H1 (cell line): Measurements from ENCODE around the gene CFAP20. TPM values are rescaled to one million over a fixed set of nuclear protein-coding genes. Genes with fewer than 3 reads are reported as not detected.

Source experiments
- CHD7 ChIP-seq: fragments of 300-600 bp; sonication (generic); IDR thresholded peaks from 2 replicates; pipeline ENCODE4 v1.7.1; 2012; ENCODE audit warnings: low read length, moderate library complexity, mild to moderate bottlenecking, inconsistent platforms; ENCODE audit not compliant: insufficient replicate concordance
- CREB1 ChIP-seq: IDR thresholded peaks from 2 replicates; pipeline ENCODE4 v1.6.1; 2012; ENCODE audit warnings: inconsistent platforms
- EGR1 ChIP-seq: IDR thresholded peaks from 2 replicates; pipeline ENCODE4 v1.6.1; 2011; ENCODE audit warnings: low read depth, low read length, borderline replicate concordance
- EP300 ChIP-seq, 2 experiments: IDR thresholded peaks; 1 replicate in 1 of 2; 2 replicates in 1 of 2; pipeline ENCODE4 v1.6.1; 2011 to 2012; ENCODE audit warnings: low read depth in 2 of 2, low read length in 2 of 2, mild to moderate bottlenecking in 2 of 2, borderline replicate concordance in 1 of 2, inconsistent platforms in 1 of 2, moderate library complexity in 1 of 2
- GTF2F1 ChIP-seq: IDR thresholded peaks from 2 replicates; pipeline ENCODE4 v1.6.1; 2012; ENCODE audit warnings: low read depth, low read length, improper control_type of control experiment, borderline replicate concordance
- HDAC6 ChIP-seq: IDR thresholded peaks from one replicate; pipeline ENCODE4 v1.7.1; 2012; ENCODE audit warnings: low read depth, mild to moderate bottlenecking, inconsistent platforms, low read length, moderate library complexity
- PHF8 ChIP-seq: fragments of 200-600 bp; sonication (generic); conservative IDR thresholded peaks from 2 replicates; pipeline ENCODE4 v1.7.1; 2012; ENCODE audit warnings: low read depth, mild to moderate bottlenecking, inconsistent platforms, low read length, moderate library complexity
- POU5F1 ChIP-seq: IDR thresholded peaks from 2 replicates; pipeline ENCODE4 v1.6.1; 2011; ENCODE audit warnings: low read depth, mild to moderate bottlenecking, low read length, moderate library complexity
- RAD21 ChIP-seq, 2 experiments: IDR thresholded peaks in 1 of 2; conservative IDR thresholded peaks in 1 of 2; 2 replicates each; pipeline ENCODE4 v1.6.1; 2011; ENCODE audit warnings: low read depth in 2 of 2, low read length in 2 of 2, improper control_type of control experiment in 1 of 2, inconsistent platforms in 1 of 2, mild to moderate bottlenecking in 1 of 2, moderate library complexity in 1 of 2
- RBBP5 ChIP-seq: IDR thresholded peaks from 2 replicates; pipeline ENCODE4 v1.7.1; 2012; ENCODE audit warnings: low read depth, mild to moderate bottlenecking, inconsistent platforms, low read length, moderate library complexity, borderline replicate concordance
- SP4 ChIP-seq: IDR thresholded peaks from 2 replicates; pipeline ENCODE4 v1.6.1; 2012; ENCODE audit warnings: low read length, inconsistent platforms
- polyA plus RNA-seq, 7 experiments: library from polyadenylated mRNA; depleted of rRNA in 3 of 7; stranded (reverse) in 5 of 7; unstranded in 2 of 7; fragments of >200 nt in 5 of 7; fragments of 200-250 nt in 2 of 7; gene quantifications; 1 replicate in 5 of 7; 2 replicates in 1 of 7; 4 replicates in 1 of 7; pipeline versions ENCODE4 v1.2.1 to v1.2.3, GENCODE V29; 2011 to 2013; ENCODE audit warnings: missing spikeins in 2 of 7, mixed read lengths in 2 of 7
- total RNA-seq: library from RNA; stranded (reverse); fragmentation: NEBNext Ultra II Directional; extraction: Animal tissue kit (Norgen Biotek cat#: 25700); gene quantifications from 2 replicates; pipeline ENCODE4 v1.2.1, GENCODE V29; 2021

The CFAP20 gene
- total and polyA plus RNA-seq, 2 of the 8 experiments (the other 6 are each of a cell fraction or from before 2014, with no cell fraction given) = 45.6 to 65.4 TPM

DNA sequence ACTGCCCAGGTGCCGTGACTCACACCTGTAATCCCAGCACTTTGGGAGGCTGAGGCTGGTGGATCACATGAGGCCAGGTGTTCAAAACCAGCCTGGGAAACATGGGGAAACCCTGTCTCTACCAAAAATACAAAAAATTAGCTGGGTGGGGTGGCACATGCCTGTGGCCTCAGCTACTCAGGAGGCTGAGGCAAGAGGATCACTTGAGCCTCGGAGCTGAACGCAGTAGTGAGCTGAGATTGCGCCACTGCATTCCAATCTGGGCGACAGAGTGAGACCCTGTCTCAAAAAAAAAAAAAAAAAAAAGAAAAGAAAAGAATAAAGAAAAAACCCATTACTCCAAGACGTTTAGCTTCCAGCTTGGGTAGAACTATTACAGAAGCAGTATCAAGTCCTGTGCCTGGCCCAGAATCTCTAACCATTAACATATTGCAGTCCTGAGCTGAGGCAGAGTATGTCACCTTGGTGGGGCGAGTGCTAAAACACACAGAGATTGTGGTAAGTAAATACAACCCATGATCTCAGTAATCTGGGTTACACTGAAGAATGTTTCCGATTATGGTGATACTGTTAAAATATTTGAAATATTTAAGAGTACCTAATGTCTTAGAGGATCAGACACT lies 23.2 kb upstream of the CFAP20 start (continued):
- no peak for TF ChIP-seq CHD7
- TF ChIP-seq RBBP5 = no peak
- TF ChIP-seq HDAC6 = no peak
- no peak for TF ChIP-seq GTF2F1
- TF ChIP-seq EGR1 = no peak
- no peak for TF ChIP-seq EP300 (IDR thresholded peaks at IDR 0.05; ENCODE audit: borderline replicate concordance in 1 of 2, low read depth in 2 of 2, low read length in 2 of 2)
- no peak for TF ChIP-seq SP4
- TF ChIP-seq CREB1 = no peak
- TF ChIP-seq POU5F1 = no peak
- TF ChIP-seq PHF8 = no peak
- TF ChIP-seq RAD21 (IDR thresholded peaks at IDR 0.05 in 1 of 2, conservative IDR thresholded peaks at IDR 0.05 in 1 of 2; ENCODE audit: low read depth in 2 of 2, low read length in 2 of 2) = no peak
